ENCODE data around the gene TM9SF4.
"Not testable (repeated sequence)": the region's sequence is repeated elsewhere in the genome, so short reads cannot be mapped to it uniquely, and the experiment has no call there.

Gene TM9SF4

DNA sequence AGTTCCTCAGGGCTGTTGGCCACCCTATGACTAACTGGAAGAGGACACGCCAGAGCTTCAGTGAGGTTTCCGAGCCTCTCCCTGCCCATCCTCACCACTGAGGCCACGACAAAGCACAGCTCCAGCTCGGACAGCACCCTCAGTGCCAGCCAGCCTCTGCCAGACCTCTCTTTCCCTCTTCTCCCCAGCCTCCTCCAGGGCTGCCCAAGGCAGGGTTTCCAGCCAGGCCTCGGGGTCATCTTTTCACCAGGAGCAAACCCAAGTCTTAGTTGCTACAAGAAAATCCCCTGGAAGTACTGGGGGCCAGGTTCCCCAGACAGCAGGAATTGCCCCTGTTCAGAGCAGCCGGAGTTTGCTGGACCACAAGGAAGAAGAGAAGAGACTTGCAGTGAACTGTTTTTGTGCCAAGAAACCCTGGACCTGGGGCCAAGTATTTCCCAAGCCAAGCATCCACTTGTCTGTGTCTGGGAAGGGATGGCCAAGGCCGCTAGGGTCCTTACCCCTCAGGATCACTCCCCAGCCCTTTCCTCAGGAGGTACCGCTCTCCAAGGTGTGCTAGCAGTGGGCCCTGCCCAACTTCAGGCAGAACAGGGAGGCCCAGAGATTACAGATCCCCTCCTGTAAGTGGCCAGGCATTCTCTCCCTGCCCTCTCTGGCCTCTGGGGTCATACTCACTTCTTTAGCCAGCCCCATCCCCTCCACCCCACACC, 56.5 kb downstream of the TM9SF4 start:
- Mint-ChIP-seq H3K9me3 (no peaks in the 10 kb centered on the region), H3K27ac (no peak overlapping the region), H3K4me3 (no peak overlapping the region), H3K36me3 (peaks cover 37% of the 10 kb centered on the region), H3K27me3 (no peaks in the 10 kb centered on the region), H3K4me1 (no peaks in the 10 kb centered on the region)
- CTCF ChIA-PET, result no interaction called here
- no peak for DNase-seq

DNA sequence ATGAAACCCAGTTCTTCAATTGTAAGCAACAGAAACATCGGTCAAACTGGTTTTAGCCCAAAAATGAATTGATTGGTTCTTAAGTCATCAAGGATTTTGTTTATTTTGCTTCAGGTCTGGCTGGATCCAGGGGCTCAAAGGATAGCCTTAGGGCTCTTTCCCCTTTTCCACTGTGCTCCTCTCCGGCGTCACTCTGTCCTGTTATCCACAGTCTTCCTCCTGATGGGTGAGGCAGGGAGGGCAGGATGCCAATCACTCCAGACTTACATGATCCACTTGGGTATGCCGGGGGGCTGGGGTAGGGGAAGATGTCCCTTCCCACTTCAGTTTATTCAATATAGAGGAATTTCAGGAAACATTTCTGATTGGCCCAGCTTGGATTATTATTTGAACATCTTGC, 58.0 kb downstream of the TM9SF4 start:
- CTCF ChIA-PET, result no interaction called here
- no peaks in the 10 kb centered on the region for H3K4me1 Mint-ChIP-seq
- DNase-seq, result no peak
- no peaks in the 10 kb centered on the region for H3K9me3 Mint-ChIP-seq
- no peak overlapping the region for H3K4me3 Mint-ChIP-seq
- no peaks in the 10 kb centered on the region for H3K27me3 Mint-ChIP-seq
- H3K36me3 Mint-ChIP-seq, result peaks cover 25% of the 10 kb centered on the region
- H3K27ac Mint-ChIP-seq, result peak overlapping the region; percentile 16

DNA sequence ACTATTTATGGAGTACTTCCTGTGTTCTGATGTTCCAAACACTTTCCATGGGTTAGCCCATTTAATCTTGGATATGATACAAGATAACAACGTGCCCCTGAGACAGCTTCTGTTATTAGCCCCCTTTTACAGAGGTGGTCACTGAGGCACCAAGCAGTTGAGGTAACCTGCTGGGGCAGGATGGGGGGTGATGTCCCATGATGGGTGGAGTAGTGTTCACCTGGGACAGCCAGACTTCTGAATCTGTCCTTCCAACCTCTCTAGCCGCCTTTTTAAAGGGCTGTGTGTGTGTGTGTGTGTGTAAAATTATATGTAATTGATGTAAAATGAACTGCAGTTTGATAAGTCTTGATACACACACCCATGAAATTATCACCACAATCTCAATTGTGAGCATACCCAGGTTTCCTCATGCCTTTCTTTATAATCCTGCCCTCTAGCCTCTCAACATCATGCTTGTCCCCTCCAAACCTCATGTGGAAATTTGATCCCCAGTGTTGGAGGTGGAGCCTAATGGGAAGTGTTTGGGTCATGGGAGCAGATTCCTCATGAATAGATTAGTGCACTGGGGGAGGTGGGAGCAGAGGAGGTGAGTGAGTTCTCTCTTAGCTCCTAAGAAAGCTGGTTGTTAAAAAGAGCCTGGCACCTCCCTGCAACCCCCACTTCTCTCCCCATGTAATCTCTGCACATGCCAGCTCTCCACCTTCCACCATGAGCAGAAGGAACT, 58.8 kb downstream of the TM9SF4 start:
- Mint-ChIP-seq H3K4me1 (no peaks in the 10 kb centered on the region), H3K27ac (peak overlapping the region; percentile 25)
- CTCF ChIA-PET, result no interaction called here

DNA sequence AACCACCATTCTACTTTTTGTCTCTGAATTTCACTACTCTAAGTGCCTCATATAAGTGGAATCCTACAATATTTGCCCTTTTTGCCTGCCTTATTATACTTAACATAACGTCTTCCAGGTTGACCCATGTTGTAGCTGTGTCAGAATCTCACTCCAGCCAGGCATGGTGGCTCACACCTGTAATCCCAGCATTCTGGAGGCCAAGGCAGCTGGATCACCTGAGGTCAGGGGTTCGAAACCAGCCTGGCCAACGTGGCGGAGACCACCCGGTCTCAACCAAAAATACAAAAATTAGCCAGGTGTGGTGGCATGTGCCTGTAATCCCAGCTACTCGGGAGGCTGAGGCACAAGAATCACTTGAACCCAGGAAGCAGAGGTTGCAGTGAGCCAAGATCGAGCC, 68.2 kb downstream of the TM9SF4 start:
- H3K4me3 Mint-ChIP-seq, CTCF ChIA-PET, H3K9me3 Mint-ChIP-seq: not testable (repeated sequence)

More for the DNA sequence above, 58.8 kb downstream of the TM9SF4 start:
- H3K27me3 Mint-ChIP-seq, result no peaks in the 10 kb centered on the region
- no peaks in the 10 kb centered on the region for H3K9me3 Mint-ChIP-seq
- DNase-seq, result no peak
- peaks cover 25% of the 10 kb centered on the region for H3K36me3 Mint-ChIP-seq
- no peak overlapping the region for H3K4me3 Mint-ChIP-seq

DNA sequence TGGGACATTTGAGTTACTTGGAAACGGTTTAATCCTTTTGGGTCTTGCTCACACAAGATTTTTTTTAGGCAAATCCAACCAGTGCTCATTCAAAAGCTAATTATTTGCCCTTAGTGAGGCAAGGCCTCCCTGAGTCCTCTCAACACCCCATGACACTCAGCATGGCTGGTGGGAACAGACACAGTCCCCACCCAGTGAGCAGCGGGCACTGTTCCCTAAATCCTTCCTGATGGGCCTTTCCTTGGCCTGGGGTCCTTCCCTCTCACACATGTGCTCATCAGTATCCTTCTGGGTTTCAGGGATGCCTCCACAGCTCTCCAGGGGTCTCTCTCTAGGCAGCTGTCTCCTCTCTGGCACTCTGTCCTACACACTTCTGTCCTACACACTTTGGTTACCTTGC, 70.0 kb downstream of the TM9SF4 start:
- Mint-ChIP-seq H3K4me1 (no peaks in the 10 kb centered on the region), H3K27ac (no peak overlapping the region), H3K27me3 (peaks cover 11% of the 10 kb centered on the region), H3K4me3 (no peak overlapping the region), H3K36me3 (no peaks in the 10 kb centered on the region), H3K9me3 (no peaks in the 10 kb centered on the region)
- no peak for DNase-seq
- CTCF ChIA-PET, result no interaction called here

More for the DNA sequence above, 68.2 kb downstream of the TM9SF4 start:
- not testable (repeated sequence) for H3K27ac Mint-ChIP-seq, H3K36me3 Mint-ChIP-seq, DNase-seq, H3K4me1 Mint-ChIP-seq, H3K27me3 Mint-ChIP-seq

DNA sequence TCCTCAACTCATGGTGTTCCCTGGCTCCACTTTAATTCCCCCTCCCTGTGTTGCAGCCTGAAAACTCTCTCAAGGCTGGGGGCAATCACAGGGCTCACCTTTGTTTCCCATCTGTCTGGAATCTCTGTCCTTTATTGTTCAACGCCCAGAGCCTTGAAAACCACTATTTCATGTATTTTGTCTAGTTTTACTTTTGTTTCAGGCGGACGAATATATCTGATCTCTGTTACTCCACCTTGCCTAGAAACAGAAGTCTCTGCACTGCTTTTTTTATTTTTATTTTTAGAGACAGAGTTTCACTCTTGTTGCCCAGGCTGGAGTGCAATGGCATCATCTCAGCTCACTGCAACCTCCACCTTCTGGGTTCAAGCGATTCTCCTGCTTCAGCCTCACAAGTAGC, 70.4 kb downstream of the TM9SF4 start:
- no peaks in the 10 kb centered on the region for H3K9me3 Mint-ChIP-seq
- peaks cover 11% of the 10 kb centered on the region for H3K27me3 Mint-ChIP-seq
- CTCF ChIA-PET, result no interaction called here
- no peak overlapping the region for H3K4me3 Mint-ChIP-seq
- DNase-seq, result no peak
- no peaks in the 10 kb centered on the region for H3K4me1 Mint-ChIP-seq
- H3K27ac Mint-ChIP-seq, result no peak overlapping the region
- no peaks in the 10 kb centered on the region for H3K36me3 Mint-ChIP-seq

DNA sequence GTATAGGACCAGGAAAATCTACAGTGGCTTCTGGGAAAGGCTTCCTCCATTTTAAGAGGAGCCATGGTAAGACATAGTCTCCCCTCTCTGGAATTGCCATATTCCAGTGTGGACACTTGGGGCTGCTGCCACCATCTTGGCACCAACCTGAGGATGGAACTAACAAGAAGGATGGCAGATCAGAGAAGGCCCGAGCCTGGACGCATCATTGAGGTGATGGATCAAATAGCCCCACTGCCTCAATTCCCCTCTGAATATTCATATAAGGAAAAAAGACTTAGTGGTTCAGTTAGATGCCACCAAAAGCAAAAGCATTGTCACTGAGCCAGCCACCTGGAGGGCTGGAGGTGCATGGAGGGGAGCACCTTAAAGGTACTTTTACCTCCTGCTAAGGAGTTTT, 72.1 kb downstream of the TM9SF4 start:
- peaks cover 11% of the 10 kb centered on the region for H3K27me3 Mint-ChIP-seq
- H3K9me3 Mint-ChIP-seq, result no peaks in the 10 kb centered on the region
- no peak overlapping the region for H3K27ac Mint-ChIP-seq
- H3K4me3 Mint-ChIP-seq, result no peak overlapping the region
- no peak for DNase-seq
- CTCF ChIA-PET, result no interaction called here
- H3K36me3 Mint-ChIP-seq, result no peaks in the 10 kb centered on the region
- no peaks in the 10 kb centered on the region for H3K4me1 Mint-ChIP-seq

DNA sequence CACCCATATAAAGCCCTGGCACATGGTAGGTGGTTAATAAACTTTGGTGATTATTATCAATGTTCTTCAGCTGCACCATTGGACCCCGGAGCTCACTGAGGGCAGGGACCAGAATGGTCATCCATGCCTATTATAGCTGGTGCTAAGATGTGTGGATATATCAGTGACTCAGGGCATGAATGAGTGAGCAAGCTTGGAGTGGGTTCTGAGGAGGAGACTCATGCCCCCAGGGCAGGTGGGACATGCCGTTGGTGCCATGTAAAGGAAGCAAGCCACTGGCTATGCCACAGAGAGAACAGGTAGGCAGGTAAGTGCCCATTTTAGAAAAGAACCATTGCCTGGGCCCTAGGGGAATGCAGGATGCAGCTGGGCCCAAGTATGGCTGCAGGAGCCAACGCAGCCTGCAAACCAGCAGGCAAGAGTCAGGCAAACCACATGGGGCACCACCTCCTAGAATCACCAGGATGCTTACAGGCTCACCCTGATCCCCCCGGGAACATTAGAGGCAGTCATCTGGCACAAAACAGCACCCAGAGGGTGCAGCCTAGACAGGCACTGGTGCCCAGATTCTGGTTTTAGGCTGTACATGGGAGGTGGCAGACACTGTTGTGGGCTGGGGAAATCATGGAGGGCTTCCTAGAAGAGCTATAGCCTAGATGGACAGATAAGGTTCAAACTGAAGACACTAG, 74.6 kb downstream of the TM9SF4 start:
- Mint-ChIP-seq H3K4me3 (no peak overlapping the region), H3K36me3 (no peaks in the 10 kb centered on the region), H3K27ac (no peak overlapping the region), H3K27me3 (peaks cover 11% of the 10 kb centered on the region), H3K4me1 (peaks cover 3% of the 10 kb centered on the region), H3K9me3 (no peaks in the 10 kb centered on the region)
- no peak for DNase-seq
- CTCF ChIA-PET, result no interaction called here

DNA sequence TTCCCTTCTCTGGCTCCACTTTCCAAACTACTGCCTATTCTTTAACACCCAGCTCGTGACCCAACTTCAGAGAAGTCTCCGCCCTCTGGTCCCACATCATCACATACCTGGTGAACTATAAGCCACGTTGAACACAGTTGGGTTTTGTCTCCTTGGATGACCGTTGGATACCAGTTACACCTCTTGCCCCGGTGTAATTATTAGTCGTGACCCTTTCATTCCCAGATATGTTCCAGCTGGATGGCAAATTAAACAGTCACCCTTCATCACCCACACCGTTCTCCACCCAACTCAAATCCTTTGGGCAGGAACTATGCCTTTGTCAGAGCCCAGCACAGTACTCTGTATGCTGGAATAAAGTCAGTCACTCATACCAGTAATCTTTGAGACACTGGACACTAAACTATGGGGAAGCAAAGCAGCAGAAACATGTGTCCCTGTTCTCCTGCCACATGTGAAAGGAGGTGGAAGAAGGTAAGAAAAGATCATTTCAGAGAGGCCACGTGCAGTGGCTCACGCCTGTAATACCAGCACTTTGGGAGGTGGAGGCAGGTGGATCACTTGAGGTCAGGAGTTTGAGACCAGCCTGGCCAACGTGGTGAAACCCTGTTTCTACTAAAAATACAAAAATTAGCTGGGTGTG, 75.6 kb downstream of the TM9SF4 start:
- CTCF ChIA-PET, result interaction anchor here (0.6 kb wide), 1 partner anchor 16 kb away, joined by 3 read pairs; no protein-coding TSS in a partner anchor
- H3K9me3 Mint-ChIP-seq, result no peaks in the 10 kb centered on the region
- H3K27ac Mint-ChIP-seq, result no peak overlapping the region
- H3K36me3 Mint-ChIP-seq, result no peaks in the 10 kb centered on the region
- H3K4me3 Mint-ChIP-seq, result no peak overlapping the region
- H3K27me3 Mint-ChIP-seq, result peaks cover 7% of the 10 kb centered on the region
- peaks cover 6% of the 10 kb centered on the region for H3K4me1 Mint-ChIP-seq
- no peak for DNase-seq

DNA sequence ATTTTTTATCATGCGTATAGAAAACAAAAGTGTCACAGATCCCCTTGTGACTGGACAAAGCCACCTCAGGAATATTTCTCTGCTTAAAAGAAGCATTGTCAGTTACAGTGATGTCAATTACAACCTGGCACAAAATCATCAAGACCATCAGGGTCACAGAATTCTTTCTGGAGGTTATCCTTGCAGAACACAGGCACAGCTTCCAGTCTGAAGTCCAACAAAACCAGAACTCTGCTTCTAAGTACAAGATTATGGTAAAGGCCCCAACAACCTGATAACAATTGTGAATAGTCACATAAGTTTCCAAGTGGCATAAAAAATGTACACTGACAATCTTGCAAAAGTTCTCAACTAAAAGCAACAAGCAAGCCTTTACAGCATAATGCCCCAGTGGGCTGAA, 77.0 kb downstream of the TM9SF4 start:
- Mint-ChIP-seq H3K4me1 (peaks cover 15% of the 10 kb centered on the region), H3K36me3 (no peaks in the 10 kb centered on the region), H3K27ac (no peak overlapping the region), H3K27me3 (peaks cover 7% of the 10 kb centered on the region), H3K4me3 (no peak overlapping the region), H3K9me3 (no peaks in the 10 kb centered on the region)
- no peak for DNase-seq
- CTCF ChIA-PET, result no interaction called here

DNA sequence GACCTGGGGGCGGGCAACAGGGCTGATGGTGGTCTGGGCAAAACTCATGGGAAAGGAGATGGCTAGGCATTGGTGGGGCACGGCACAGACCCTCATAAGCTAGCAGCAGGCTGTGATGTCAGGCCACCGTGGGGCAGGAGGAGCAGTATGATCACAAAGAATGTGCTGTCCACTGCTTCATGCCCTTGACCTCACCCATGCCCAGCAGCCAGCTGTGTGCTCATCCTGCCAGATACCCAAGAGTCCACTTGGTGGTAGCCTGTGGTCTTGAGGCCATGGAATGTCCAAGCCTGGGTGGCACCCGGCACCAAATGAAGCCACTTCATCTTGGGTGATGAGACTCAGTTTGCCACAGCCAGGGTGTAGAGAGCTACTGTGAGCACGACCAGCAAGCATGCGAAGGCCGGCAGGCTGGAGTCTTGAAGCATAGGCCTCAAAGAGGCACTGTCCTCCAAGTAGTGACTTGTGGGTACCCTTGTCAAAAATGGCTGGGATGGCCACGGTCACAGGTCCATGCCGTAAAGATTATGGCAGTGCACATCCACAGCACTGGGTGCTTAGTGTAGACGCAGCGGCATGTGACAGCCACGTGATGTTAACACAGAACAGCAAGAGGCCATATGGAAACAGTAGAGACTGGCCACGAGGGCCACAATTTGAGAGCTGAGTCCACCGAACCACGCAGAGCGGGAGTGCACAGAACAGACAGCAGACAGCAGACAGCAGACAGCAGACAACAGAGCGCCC, 79.0 kb downstream of the TM9SF4 start:
- DNase-seq, result no peak
- Mint-ChIP-seq H3K4me3 (peak overlapping the region; percentile 54), H3K27me3 (peaks cover 5% of the 10 kb centered on the region), H3K9me3 (no peaks in the 10 kb centered on the region), H3K36me3 (no peaks in the 10 kb centered on the region), H3K27ac (no peak overlapping the region), H3K4me1 (peaks cover 15% of the 10 kb centered on the region)
- CTCF ChIA-PET, result no interaction called here

DNA sequence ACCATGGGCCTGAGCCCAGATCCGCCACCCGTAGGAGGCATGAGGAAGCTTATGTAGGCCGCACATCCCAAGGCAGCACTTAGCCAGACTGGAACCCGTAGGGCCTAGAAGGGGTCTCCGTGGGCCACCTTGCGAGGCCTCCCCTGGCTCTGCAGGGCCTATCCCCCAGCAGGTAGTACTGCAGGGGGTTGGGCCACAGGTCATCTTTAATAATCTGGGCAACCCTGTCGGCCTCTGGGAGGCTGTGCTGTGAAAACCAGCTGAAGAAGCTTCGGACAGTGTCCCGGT, 79.6 kb downstream of the TM9SF4 start:
- H3K36me3 Mint-ChIP-seq, result no peaks in the 10 kb centered on the region
- no peak overlapping the region for H3K27ac Mint-ChIP-seq

DNA sequence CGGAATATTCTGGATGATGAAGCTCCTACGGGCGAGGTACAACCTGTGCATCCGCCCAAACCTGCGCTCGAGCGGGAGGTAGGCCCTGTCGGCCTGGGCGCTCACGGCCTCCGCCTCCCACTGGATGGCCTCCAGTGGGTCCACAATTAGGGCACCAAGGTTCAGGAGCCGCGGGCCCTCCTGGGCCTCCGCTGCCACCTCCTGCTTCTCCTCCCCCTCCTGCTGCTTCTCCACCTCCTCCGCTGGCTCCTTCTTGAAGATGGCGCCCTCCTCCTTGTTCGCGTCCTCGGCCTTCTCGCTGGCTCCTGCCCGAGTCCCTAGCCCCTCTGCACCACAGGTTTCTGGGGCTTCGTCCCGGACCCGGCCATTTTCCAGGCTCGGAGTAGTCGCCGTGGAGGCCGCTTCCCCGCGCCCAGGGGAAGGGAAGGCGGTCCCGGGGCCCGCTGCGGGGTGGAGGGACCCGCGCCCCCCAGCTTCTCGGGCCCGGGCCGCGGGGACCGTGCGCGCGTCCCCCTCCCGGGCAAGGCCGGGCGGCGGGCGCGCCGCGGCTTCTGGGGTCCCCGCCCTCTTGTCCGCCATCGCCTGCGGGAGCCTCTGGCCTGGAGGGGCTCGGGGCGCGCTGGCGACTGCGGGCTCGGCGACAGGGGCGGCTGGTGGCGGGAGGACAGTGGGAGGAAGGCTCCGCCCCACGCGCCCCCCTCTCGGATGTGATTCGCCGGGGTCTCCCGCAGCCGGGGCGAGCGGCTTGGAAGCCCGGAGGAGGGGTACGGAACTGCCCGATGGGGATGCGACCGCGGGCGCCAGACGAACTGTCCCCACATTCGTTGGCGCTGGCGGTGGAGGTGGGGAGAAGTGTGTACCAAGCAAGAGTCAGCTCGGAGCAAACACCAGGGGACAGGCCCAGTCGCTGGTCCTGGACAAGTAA, 80.4 kb downstream of the TM9SF4 start:
- no peaks in the 10 kb centered on the region for H3K27me3 Mint-ChIP-seq
- peak overlapping the region; percentile 75 for H3K4me3 Mint-ChIP-seq
- peaks cover 6% of the 10 kb centered on the region for H3K36me3 Mint-ChIP-seq
- H3K4me1 Mint-ChIP-seq, result peaks cover 16% of the 10 kb centered on the region
- CTCF ChIA-PET, result no interaction called here
- peak; percentile 52 for DNase-seq
- no peaks in the 10 kb centered on the region for H3K9me3 Mint-ChIP-seq
- H3K27ac Mint-ChIP-seq, result peak overlapping the region; percentile 19

More for the DNA sequence above, 79.6 kb downstream of the TM9SF4 start:
- Mint-ChIP-seq H3K9me3 (no peaks in the 10 kb centered on the region), H3K4me3 (peak overlapping the region; percentile 75), H3K27me3 (peaks cover under 1% of the 10 kb centered on the region), H3K4me1 (peaks cover 15% of the 10 kb centered on the region)
- CTCF ChIA-PET, result no interaction called here
- no peak for DNase-seq
